Fibroblast of lung (primary cell): ENCODE data around the gene MUC13. TPM values are rescaled to one million over a fixed set of nuclear protein-coding genes. Genes with fewer than 3 reads are reported as not detected.

ENCODE experiments used
- DNase-seq, 2 donors: peaks; one replicate each; pipeline versions ENCODE4 v3.0.0 to v3.0.0-alpha.2; 2010; ENCODE audit warnings: low read depth in 2 of 2
- H2AFZ ChIP-seq: 2 replicates; pipeline ENCODE4 v1.5.1; 2012; ENCODE audit warnings: low read length, control low read depth, inconsistent platforms
- H3K27ac ChIP-seq: 2 replicates; pipeline ENCODE4 v1.5.1; 2011; ENCODE audit warnings: low read length, control low read depth; ENCODE audit not compliant: insufficient read depth
- H3K27me3 ChIP-seq: 2 replicates; pipeline ENCODE4 v1.5.1; 2011; ENCODE audit warnings: mild to moderate bottlenecking, low read length; ENCODE audit not compliant: control insufficient read depth, insufficient read depth
- H3K36me3 ChIP-seq: 2 replicates; pipeline ENCODE4 v1.5.1; 2011; ENCODE audit warnings: low read length; ENCODE audit not compliant: control insufficient read depth, insufficient read depth
- H3K4me1 ChIP-seq: 2 replicates; pipeline ENCODE4 v1.5.1; 2011; ENCODE audit warnings: low read length; ENCODE audit not compliant: control insufficient read depth, insufficient read depth; ENCODE audit errors: extremely low read depth
- H3K4me2 ChIP-seq: 2 replicates; pipeline ENCODE4 v1.5.1; 2011; ENCODE audit warnings: low read length, control low read depth; ENCODE audit not compliant: insufficient read depth; ENCODE audit errors: extremely low read depth
- H3K4me3 ChIP-seq, 4 experiments: fragments of 200-600 bp in 1 of 4; sonication (generic) in 1 of 4; replicated peaks in 1 of 4; 2 replicates each; pipeline ENCODE4 v1.5.1; 2011 to 2016; ENCODE audit warnings: low read length in 4 of 4, low read depth in 3 of 4, mild to moderate bottlenecking in 3 of 4, control low read depth in 2 of 4, inconsistent platforms in 1 of 4, mixed read lengths in 1 of 4; ENCODE audit not compliant: insufficient read depth in 1 of 4; ENCODE audit errors: control extremely low read depth in 1 of 4
- H3K79me2 ChIP-seq: 2 replicates; pipeline ENCODE4 v1.5.1; 2012; ENCODE audit warnings: mild to moderate bottlenecking, low read length, inconsistent platforms; ENCODE audit not compliant: control insufficient read depth, insufficient read depth
- H3K9ac ChIP-seq: 2 replicates; pipeline ENCODE4 v1.5.1; 2011; ENCODE audit warnings: mild to moderate bottlenecking, low read length, control low read depth; ENCODE audit not compliant: insufficient read depth
- H3K9me3 ChIP-seq: 2 replicates; pipeline ENCODE4 v1.5.1; 2012; ENCODE audit warnings: low read depth, low read length; ENCODE audit not compliant: control insufficient read depth, insufficient read depth
- H4K20me1 ChIP-seq: 2 replicates; pipeline ENCODE4 v1.5.1; 2011; ENCODE audit warnings: low read length; ENCODE audit not compliant: control insufficient read depth, insufficient read depth; ENCODE audit errors: extremely low read depth
- CTCF ChIP-seq, 2 donors: IDR thresholded peaks in 1 of 2; conservative IDR thresholded peaks in 1 of 2; 1 replicate in 1 of 2; 2 replicates in 1 of 2; pipeline ENCODE4 v1.5.1; 2011 to 2012; ENCODE audit warnings: low read length in 2 of 2, control low read depth in 1 of 2, inconsistent platforms in 1 of 2, low read depth in 1 of 2, mild to moderate bottlenecking in 1 of 2
- EZH2 ChIP-seq: IDR thresholded peaks from 2 replicates; pipeline ENCODE4 v1.5.1; 2012; ENCODE audit warnings: low read length, control low read depth, mild to moderate bottlenecking; ENCODE audit errors: missing control alignments
- polyA plus RNA-seq, 2 donors: library from polyadenylated mRNA; depleted of rRNA in 1 of 2; stranded (reverse) in 1 of 2; unstranded in 1 of 2; fragments of >200 nt; gene quantifications; 2 replicates each; pipeline ENCODE4 v1.2.1, GENCODE V29; 2011 to 2012; ENCODE audit warnings: missing spikeins in 1 of 2
- total RNA-seq: library from RNA; depleted of rRNA; stranded (reverse); fragments of >200 nt; gene quantifications from 2 replicates; pipeline ENCODE4 v1.2.1, GENCODE V29; 2014

The MUC13 gene
- total and polyA plus RNA-seq, 2 donors (not counting 1 experiment from before 2014, with no cell fraction given): under 0.01 TPM; not detected in 1

- Histone ChIP-seq H3K4me3 (no peak overlapping the region), H3K9ac (no peak overlapping the region), H3K4me2 (no peak overlapping the region), H3K36me3 (peaks cover 24% of the 10 kb centered on the region), H3K79me2 (no peaks in the 10 kb centered on the region), H3K9me3 (no peaks in the 10 kb centered on the region), H4K20me1 (no peaks in the 10 kb centered on the region), H2AFZ (no peak overlapping the region), H3K27me3 (no peaks in the 10 kb centered on the region), H3K4me1 (peaks cover 4% of the 10 kb centered on the region), H3K27ac (no peak overlapping the region)
- no peak for DNase-seq
- TF ChIP-seq EZH2 (no peak), CTCF (conservative IDR thresholded peaks at IDR 0.05 in 1 of 2, IDR thresholded peaks at IDR 0.05 in 1 of 2; ENCODE audit: low read depth in 1 of 2, low read length in 2 of 2) (no peak)
Observed at GRCh38 chr3:124965413-124965812, 30.9 kb upstream of the MUC13 start.

GRCh38 chr3:124964387-124964786 is 29.8 kb upstream of the MUC13 start:
- Histone ChIP-seq H4K20me1 (no peaks in the 10 kb centered on the region), H3K27ac (no peak overlapping the region), H3K79me2 (no peaks in the 10 kb centered on the region), H3K9me3 (no peaks in the 10 kb centered on the region), H2AFZ (no peak overlapping the region), H3K9ac (no peak overlapping the region), H3K4me3 (no peak overlapping the region), H3K27me3 (no peaks in the 10 kb centered on the region), H3K4me2 (no peak overlapping the region), H3K36me3 (peaks cover 15% of the 10 kb centered on the region), H3K4me1 (peaks cover 4% of the 10 kb centered on the region)
- peak; percentile 69 to 75 for DNase-seq
- no peak for TF ChIP-seq CTCF (conservative IDR thresholded peaks at IDR 0.05 in 1 of 2, IDR thresholded peaks at IDR 0.05 in 1 of 2; ENCODE audit: low read depth in 1 of 2, low read length in 2 of 2)
- no peak for TF ChIP-seq EZH2

GRCh38 chr3:124963755-124964154 is 29.2 kb upstream of the MUC13 start:
- Histone ChIP-seq H3K27me3 (no peaks in the 10 kb centered on the region), H3K79me2 (no peaks in the 10 kb centered on the region), H2AFZ (no peak overlapping the region), H3K36me3 (peaks cover 10% of the 10 kb centered on the region), H3K4me1 (peaks cover 4% of the 10 kb centered on the region), H3K9me3 (no peaks in the 10 kb centered on the region), H3K9ac (no peak overlapping the region), H3K4me2 (no peak overlapping the region), H4K20me1 (no peaks in the 10 kb centered on the region), H3K27ac (no peak overlapping the region), H3K4me3 (no peak overlapping the region)
- TF ChIP-seq EZH2 (no peak), CTCF (conservative IDR thresholded peaks at IDR 0.05 in 1 of 2, IDR thresholded peaks at IDR 0.05 in 1 of 2; ENCODE audit: low read depth in 1 of 2, low read length in 2 of 2) (no peak)
- no peak for DNase-seq
